Tibial artery (tissue), 4 donors: ENCODE data around the gene SETBP1.

Experiments used
- DNase-seq, 2 donors: peaks; one replicate each; pipeline ENCODE4 v3.0.0-alpha.2; 2019
- H3K27ac ChIP-seq, 2 donors: fragments of 200-600 bp; sonication (generic) in 1 of 2; 1 replicate in 1 of 2; 2 replicates in 1 of 2; pipeline ENCODE4 v1.5.1; 2018 to 2019; ENCODE audit warnings: mild to moderate bottlenecking in 1 of 2
- H3K27me3 ChIP-seq, 2 donors: fragments of 200-600 bp; sonication (generic) in 1 of 2; one replicate each; pipeline versions ENCODE4 v1.5.1 to v1.6.0; 2016 to 2019
- H3K36me3 ChIP-seq, 3 donors: fragments of 200-600 bp; sonication (generic) in 2 of 3; one replicate each; pipeline ENCODE4 v1.5.1; 2016 to 2019; ENCODE audit warnings: mild to moderate bottlenecking in 2 of 3
- H3K4me1 ChIP-seq, 4 donors: fragments of 200-600 bp; sonication (generic) in 2 of 4; 1 replicate in 3 of 4; 2 replicates in 1 of 4; pipeline ENCODE4 v1.5.1; 2016 to 2019
- H3K4me3 ChIP-seq, 2 donors: fragments of 200-600 bp; sonication (generic) in 1 of 2; 1 replicate in 1 of 2; 2 replicates in 1 of 2; pipeline ENCODE4 v1.5.1; 2018 to 2019; ENCODE audit warnings: mild to moderate bottlenecking in 2 of 2
- H3K9me3 ChIP-seq, 3 donors: fragments of 200-600 bp; sonication (generic) in 1 of 3; one replicate each; pipeline ENCODE4 v1.5.1; 2016 to 2019
- CTCF ChIP-seq, 2 experiments: fragments of 200-600 bp in 1 of 2; fragments of 450-650 bp in 1 of 2; IDR thresholded peaks; one replicate each; pipeline ENCODE4 v1.5.1; 2017 to 2019; ENCODE audit warnings: antibody characterized with exemption in 2 of 2, mild to moderate bottlenecking in 1 of 2, moderate library complexity in 1 of 2
- intact Hi-C: fragments of 100-400 bp; cut with DNase I; formaldehyde crosslinking; loops from one replicate; pipeline ENCODE4 v1.15.0; 2023; ENCODE audit warnings: low total_unique reads

Gene SETBP1

DNA sequence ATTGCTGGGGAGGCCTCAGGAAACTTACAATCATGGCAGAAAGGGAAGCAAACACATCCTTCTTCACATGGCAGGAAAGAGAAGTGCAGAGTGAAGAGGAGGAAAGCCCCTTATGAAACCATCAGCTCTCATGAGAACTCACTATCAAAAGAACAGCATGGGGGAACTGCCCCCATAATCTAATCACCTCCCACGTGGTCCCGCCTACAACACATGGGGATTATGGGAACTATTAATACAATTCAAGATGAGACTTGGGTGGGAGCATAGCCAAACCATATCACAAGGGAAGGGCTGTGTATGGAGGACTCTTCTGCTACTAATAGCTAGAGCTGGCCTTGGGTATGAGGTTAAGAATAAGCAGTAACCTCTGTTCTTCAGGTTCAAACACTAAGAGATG is 8.8 kb upstream of the SETBP1 start:
- no peak overlapping the region for H3K4me3 ChIP-seq
- H3K9me3 ChIP-seq: no peaks in the 10 kb centered on the region
- no peak overlapping the region for H3K27ac ChIP-seq
- DNase-seq: no peak
- H3K4me1 ChIP-seq: peaks cover 0 to 12% (median 0%) of the 10 kb centered on the region in 4 donors
- no peaks in the 10 kb centered on the region for H3K36me3 ChIP-seq
- TF ChIP-seq CTCF (IDR thresholded peaks at IDR 0.05): no peak
- intact Hi-C loops: no loop called here
- H3K27me3 ChIP-seq: no peaks in the 10 kb centered on the region

- DNase-seq: no peak
- Histone ChIP-seq H3K4me3 (no peak overlapping the region), H3K36me3 (no peaks in the 10 kb centered on the region), H3K27me3 (no peaks in the 10 kb centered on the region), H3K4me1 (peaks cover 0 to 12% (median 0%) of the 10 kb centered on the region in 4 donors), H3K27ac (no peak overlapping the region), H3K9me3 (no peaks in the 10 kb centered on the region)
- intact Hi-C loops: no loop called here
- TF ChIP-seq CTCF (IDR thresholded peaks at IDR 0.05): no peak
Observed at GRCh38 chr18:44672506-44672905, 8.2 kb upstream of the SETBP1 start.

- no peak overlapping the region for H3K4me3 ChIP-seq
- intact Hi-C loops: no loop called here
Observed at GRCh38 chr18:44673256-44673880, 7.3 kb upstream of the SETBP1 start.

DNA sequence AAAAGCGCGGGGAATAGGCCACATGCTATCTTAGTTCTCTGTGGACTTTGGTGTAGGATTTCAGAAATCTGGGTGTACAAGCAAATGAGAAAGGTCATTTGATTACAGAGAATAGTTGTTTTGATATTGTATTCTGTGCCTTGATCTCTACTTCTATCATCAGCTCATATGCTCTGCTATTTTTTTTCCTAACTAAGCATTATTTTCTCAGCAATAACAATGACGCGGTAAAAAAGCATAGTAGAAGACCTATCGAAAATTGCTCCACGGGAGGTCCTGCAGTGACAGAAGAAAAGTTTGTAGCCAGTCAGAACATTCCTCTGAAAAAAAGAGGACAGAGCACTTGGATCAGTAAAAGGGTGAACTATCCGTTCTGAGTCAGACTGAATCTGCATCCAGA is 2.8 kb upstream of the SETBP1 start:
- Histone ChIP-seq H3K27me3 (no peaks in the 10 kb centered on the region), H3K9me3 (no peaks in the 10 kb centered on the region), H3K27ac (peak overlapping the region in 1 of 2 donors; percentile 100), H3K36me3 (no peaks in the 10 kb centered on the region), H3K4me1 (peaks cover 0 to 27% (median 3%) of the 10 kb centered on the region in 4 donors), H3K4me3 (peak overlapping the region in 1 of 2 donors; percentile 72)
- intact Hi-C loops: no loop called here
- DNase-seq: no peak
- TF ChIP-seq CTCF (IDR thresholded peaks at IDR 0.05): no peak

More at GRCh38 chr18:44673256-44673880, 7.3 kb upstream of the SETBP1 start:
- no peak overlapping the region for H3K27ac ChIP-seq
- no peaks in the 10 kb centered on the region for H3K9me3 ChIP-seq
- no peak for TF ChIP-seq CTCF (IDR thresholded peaks at IDR 0.05)
- H3K27me3 ChIP-seq: no peaks in the 10 kb centered on the region
- no peak for DNase-seq
- H3K4me1 ChIP-seq: peaks cover 0 to 16% (median 0%) of the 10 kb centered on the region in 4 donors
- H3K36me3 ChIP-seq: no peaks in the 10 kb centered on the region

DNA sequence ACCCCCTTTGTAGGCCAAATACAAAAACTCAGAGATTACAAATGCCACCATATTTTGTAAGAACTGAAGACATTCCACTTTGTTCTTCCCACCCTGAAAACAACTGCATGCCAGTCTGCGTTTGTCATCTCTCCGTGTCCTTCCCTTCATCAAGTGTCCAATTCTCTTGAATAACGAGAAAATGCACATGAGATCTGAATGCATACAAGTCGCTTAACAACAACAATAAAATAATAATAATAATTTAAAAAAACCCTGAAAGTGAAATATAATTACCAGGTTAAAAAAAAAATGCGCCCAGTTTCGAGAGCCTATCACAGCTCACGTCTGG is 2.0 kb upstream of the SETBP1 start:
- peaks cover 0 to 27% (median 10%) of the 10 kb centered on the region in 4 donors for H3K4me1 ChIP-seq
- H3K27ac ChIP-seq: peak overlapping the region; percentile 99 to 100
- no peaks in the 10 kb centered on the region for H3K9me3 ChIP-seq
- no peak for DNase-seq
- H3K36me3 ChIP-seq: no peaks in the 10 kb centered on the region
- TF ChIP-seq CTCF (IDR thresholded peaks at IDR 0.05): no peak
- intact Hi-C loops: no loop called here
- no peaks in the 10 kb centered on the region for H3K27me3 ChIP-seq
- H3K4me3 ChIP-seq: peak overlapping the region; percentile 72
